Epithelial cell of prostate (primary cell): ENCODE measurements around the gene ATP8B2.
"Not testable (repeated sequence)": the region's sequence is repeated elsewhere in the genome, so short reads cannot be mapped to it uniquely, and the experiment has no call there.

Source experiments
- DNase-seq: peaks from one replicate; pipeline ENCODE4 v3.0.0-alpha.2; 2011; ENCODE audit warnings: low read depth, low spot score
- H3K27ac ChIP-seq: fragments of 450-650 bp; 2 replicates; pipeline ENCODE4 v1.5.1; 2017; ENCODE audit warnings: mild to moderate bottlenecking

ATP8B2 gene

GRCh38 chr1:154342836-154343472 lies 17.6 kb downstream of the ATP8B2 start:
- H3K27ac ChIP-seq = no peak overlapping the region
- DNase-seq = no peak

- no peak for DNase-seq
Observed at GRCh38 chr1:154344977-154345837, 19.9 kb downstream of the ATP8B2 start.

GRCh38 chr1:154346276-154346917 lies 21.1 kb downstream of the ATP8B2 start:
- no peak overlapping the region for H3K27ac ChIP-seq
- no peak for DNase-seq

More at GRCh38 chr1:154344977-154345837, 19.9 kb downstream of the ATP8B2 start:
- no peak overlapping the region for H3K27ac ChIP-seq

GRCh38 chr1:154347961-154348360 lies 22.6 kb downstream of the ATP8B2 start:
- H3K27ac ChIP-seq = no peak overlapping the region
- DNase-seq = no peak

GRCh38 chr1:154348429-154349076 lies 23.2 kb downstream of the ATP8B2 start:
- no peak for DNase-seq
- H3K27ac ChIP-seq = no peak overlapping the region

GRCh38 chr1:154349121-154349520 lies 23.8 kb downstream of the ATP8B2 start:
- no peak for DNase-seq
- no peak overlapping the region for H3K27ac ChIP-seq

GRCh38 chr1:154350383-154350782 lies 25.1 kb downstream of the ATP8B2 start:
- no peak for DNase-seq
- no peak overlapping the region for H3K27ac ChIP-seq

GRCh38 chr1:154351363-154352068 lies 26.2 kb downstream of the ATP8B2 start:
- peak; percentile 48 for DNase-seq
- H3K27ac ChIP-seq = no peak overlapping the region

GRCh38 chr1:154352245-154352580 lies 26.9 kb downstream of the ATP8B2 start:
- DNase-seq = no peak
- no peak overlapping the region for H3K27ac ChIP-seq

GRCh38 chr1:154352581-154353459 lies 27.5 kb downstream of the ATP8B2 start:
- H3K27ac ChIP-seq = no peak overlapping the region
- DNase-seq = no peak

GRCh38 chr1:154353460-154353904 lies 28.2 kb downstream of the ATP8B2 start:
- no peak overlapping the region for H3K27ac ChIP-seq
- no peak for DNase-seq

- DNase-seq = no peak
- no peak overlapping the region for H3K27ac ChIP-seq
Observed at GRCh38 chr1:154353966-154354365, 28.6 kb downstream of the ATP8B2 start.

GRCh38 chr1:154358519-154358918 lies 33.2 kb downstream of the ATP8B2 start:
- H3K27ac ChIP-seq = no peak overlapping the region
- no peak for DNase-seq

GRCh38 chr1:154360288-154360687 lies 35.0 kb downstream of the ATP8B2 start:
- no peak overlapping the region for H3K27ac ChIP-seq
- no peak for DNase-seq

GRCh38 chr1:154360881-154361280 lies 35.6 kb downstream of the ATP8B2 start:
- H3K27ac ChIP-seq, DNase-seq: not testable (repeated sequence)

GRCh38 chr1:154361357-154361756 lies 36.0 kb downstream of the ATP8B2 start:
- no peak for DNase-seq
- H3K27ac ChIP-seq = no peak overlapping the region

GRCh38 chr1:154371436-154371835 lies 46.1 kb downstream of the ATP8B2 start:
- no peak for DNase-seq
- H3K27ac ChIP-seq = no peak overlapping the region

GRCh38 chr1:154373777-154374357 lies 48.5 kb downstream of the ATP8B2 start:
- H3K27ac ChIP-seq, DNase-seq: not testable (repeated sequence)

- DNase-seq = no peak
- H3K27ac ChIP-seq = no peak overlapping the region
Observed at GRCh38 chr1:154379301-154379700, 54.0 kb downstream of the ATP8B2 start.
